Endothelial cell of umbilical vein (primary cell): ENCODE measurements around the gene TMPRSS5. TPM values are rescaled to one million over a fixed set of nuclear protein-coding genes. Genes with fewer than 3 reads are reported as not detected.

Source experiments
- BruUV-seq: library from RNA; stranded (reverse); fragments of 400-500 nt; replicated peaks from 2 replicates; lab custom pipeline; 2021; lab: Mats Ljungman, UMichigan
- CTCF ChIA-PET: fragments of 300-600, 350-600 bp; sonication (Branson Sonifier 250); formaldehyde crosslinking; loops from one replicate; lab custom pipeline; 2021; ENCODE audit warnings: antibody characterized with exemption, inconsistent platforms; lab: Charles Lee
- POLR2A ChIA-PET: fragments of 300-600, 350-600 bp; sonication (Branson Sonifier 250); formaldehyde crosslinking; loops from one replicate; lab custom pipeline; 2021; ENCODE audit warnings: antibody characterized with exemption, inconsistent platforms; lab: Charles Lee
- DNase-seq: peaks from one replicate; pipeline ENCODE4 v3.0.0-alpha.2; 2011; ENCODE audit warnings: low read depth, low spot score
- FAIRE-seq: peaks from 2 replicates; lab custom pipeline; 2011; peaks lifted over from hg19 to GRCh38; lab: Jason Lieb, UNC
- H2AFZ ChIP-seq: 2 replicates; pipeline ENCODE4 v1.6.0; 2012; ENCODE audit warnings: low read depth, low read length, control low read depth, inconsistent platforms
- H3K27ac ChIP-seq: 2 replicates; pipeline ENCODE4 v1.5.1; 2011; ENCODE audit warnings: low read depth, mild to moderate bottlenecking, control low read depth, low read length, moderate library complexity; ENCODE audit not compliant: insufficient read depth
- H3K27me3 ChIP-seq, 2 experiments: 2 replicates each; pipeline versions ENCODE4 v1.6.0 to v1.6.1; 2011; ENCODE audit warnings: low read length in 2 of 2, mixed read lengths in 1 of 2; ENCODE audit not compliant: control insufficient read depth in 2 of 2, insufficient read depth in 2 of 2
- H3K36me3 ChIP-seq, 2 experiments: 2 replicates in 1 of 2; 3 replicates in 1 of 2; pipeline ENCODE4 v1.5.1; 2011; ENCODE audit warnings: low read length in 2 of 2, mild to moderate bottlenecking in 1 of 2, moderate library complexity in 1 of 2; ENCODE audit not compliant: control insufficient read depth in 2 of 2, insufficient read depth in 2 of 2; ENCODE audit errors: extremely low read depth in 1 of 2
- H3K4me1 ChIP-seq: 3 replicates; pipeline ENCODE4 v1.5.1; 2011; ENCODE audit warnings: mild to moderate bottlenecking, low read length; ENCODE audit not compliant: control insufficient read depth, insufficient read depth; ENCODE audit errors: extremely low read depth
- H3K4me2 ChIP-seq: 2 replicates; pipeline ENCODE4 v1.6.1; 2011; ENCODE audit warnings: low read length, control low read depth, mixed read lengths; ENCODE audit not compliant: insufficient read depth
- H3K4me3 ChIP-seq, 3 experiments: fragments of 200-600 bp in 1 of 3; sonication (generic), shearing (Covaris generic) in 1 of 3; replicated peaks in 1 of 3; 2 replicates each; pipeline ENCODE4 v1.5.1; 2011 to 2016; ENCODE audit warnings: control low read depth in 3 of 3, low read length in 3 of 3, mild to moderate bottlenecking in 2 of 3, inconsistent platforms in 1 of 3, low read depth in 1 of 3, moderate library complexity in 1 of 3; ENCODE audit not compliant: insufficient read depth in 1 of 3
- H3K79me2 ChIP-seq: 2 replicates; pipeline ENCODE4 v1.6.0; 2012; ENCODE audit warnings: low read length, inconsistent platforms; ENCODE audit not compliant: control insufficient read depth, insufficient read depth
- H3K9ac ChIP-seq: replicated peaks from 2 replicates; pipeline ENCODE3; 2011; ENCODE audit warnings: low read length, control low read depth; ENCODE audit not compliant: insufficient read depth; ENCODE audit errors: extremely low read depth
- H3K9me1 ChIP-seq: replicated peaks from 3 replicates; pipeline ENCODE4 v1.6.0; 2011; ENCODE audit warnings: mild to moderate bottlenecking, low read length; ENCODE audit not compliant: control insufficient read depth, insufficient read depth; ENCODE audit errors: extremely low read depth
- H3K9me3 ChIP-seq: replicated peaks from 2 replicates; pipeline ENCODE4 v1.5.1; 2012; ENCODE audit warnings: low read length, inconsistent platforms; ENCODE audit not compliant: control insufficient read depth, insufficient read depth
- H4K20me1 ChIP-seq: replicated peaks from 2 replicates; pipeline ENCODE3; 2011; ENCODE audit warnings: mild to moderate bottlenecking, low read length; ENCODE audit not compliant: control insufficient read depth, insufficient read depth; ENCODE audit errors: extremely low read depth
- CTCF ChIP-seq, 2 donors: IDR thresholded peaks; 1 replicate in 1 of 2; 2 replicates in 1 of 2; pipeline ENCODE4 v1.5.1; 2011; ENCODE audit warnings: low read length in 2 of 2, mild to moderate bottlenecking in 2 of 2, moderate library complexity in 2 of 2, control low read depth in 1 of 2, inconsistent platforms in 1 of 2, low read depth in 1 of 2; ENCODE audit not compliant: insufficient read depth in 1 of 2; ENCODE audit errors: extremely low read depth in 1 of 2
- EZH2 ChIP-seq: IDR thresholded peaks from 2 replicates; pipeline ENCODE4 v1.6.1; 2012; ENCODE audit warnings: borderline replicate concordance, low read depth, mild to moderate bottlenecking, moderate library complexity, low read length, inconsistent platforms; ENCODE audit not compliant: severe bottlenecking
- FOS ChIP-seq: IDR thresholded peaks from 2 replicates; pipeline ENCODE4 v1.6.1; 2011; ENCODE audit warnings: mild to moderate bottlenecking, low read length, moderate library complexity, borderline replicate concordance; ENCODE audit not compliant: insufficient read depth
- GATA2 ChIP-seq: IDR thresholded peaks from 2 replicates; pipeline ENCODE4 v1.7.0; 2011; ENCODE audit warnings: low read depth, mild to moderate bottlenecking, moderate library complexity, mixed read lengths, low read length; ENCODE audit not compliant: insufficient read length, insufficient read depth
- JUN ChIP-seq: IDR thresholded peaks from 2 replicates; pipeline ENCODE4 v1.6.1; 2011; ENCODE audit warnings: borderline replicate concordance, low read depth; ENCODE audit not compliant: insufficient read length, insufficient read depth
- MAX ChIP-seq: IDR thresholded peaks from 2 replicates; pipeline ENCODE4 v1.6.1; 2011; ENCODE audit not compliant: insufficient read depth, insufficient read length
- MYC ChIP-seq: IDR thresholded peaks from one replicate; pipeline ENCODE4 v1.6.1; 2011; ENCODE audit warnings: mild to moderate bottlenecking, low read depth, low read length
- POLR2A ChIP-seq: IDR thresholded peaks from 2 replicates; pipeline ENCODE4 v1.6.1; 2012; ENCODE audit warnings: low read depth, mild to moderate bottlenecking, control low read depth, low read length
- POLR2AphosphoS5 ChIP-seq: IDR thresholded peaks from 2 replicates; pipeline ENCODE4 v1.6.1; 2012; ENCODE audit warnings: low read depth, mild to moderate bottlenecking, control low read depth, low read length, moderate library complexity; ENCODE audit not compliant: insufficient read depth
- dilution Hi-C: fragments of 300-500 bp; cut with MboI; formaldehyde crosslinking; loops from one replicate; pipeline ENCODE4 v1.15.0; 2019; ENCODE audit warnings: low sequenced_read_pairs; ENCODE audit not compliant: extremely low pct_ligation_motif_present
- intact Hi-C: fragments of 100-400 bp; cut with micrococcal nuclease; formaldehyde crosslinking; loops from one replicate; pipeline ENCODE4 v1.10.0; 2022
- polyA plus RNA-seq, 4 experiments: library from polyadenylated mRNA; depleted of rRNA in 3 of 4; stranded (reverse) in 3 of 4; unstranded in 1 of 4; fragments of >200 nt; gene quantifications; 2 replicates each; pipeline versions ENCODE4 v1.2.1 to v1.2.3, GENCODE V29; 2011 to 2012; ENCODE audit warnings: missing spikeins in 1 of 4
- total RNA-seq: library from RNA; stranded (reverse); gene quantifications from 2 replicates; pipeline ENCODE4 v1.2.3, GENCODE V29; 2021

The TMPRSS5 gene
- total and polyA plus RNA-seq, 2 donors (not counting 3 experiments of a cell fraction or from before 2014, with no cell fraction given) = 0.40 to 0.64 TPM

GRCh38 chr11:113677685-113678084, 28.4 kb downstream of the TMPRSS5 start:
- Histone ChIP-seq H3K27ac (no peak overlapping the region), H3K36me3 (no peaks in the 10 kb centered on the region), H3K9ac (no peak overlapping the region), H4K20me1 (no peaks in the 10 kb centered on the region), H3K79me2 (no peaks in the 10 kb centered on the region), H3K9me1 (no peaks in the 10 kb centered on the region), H2AFZ (no peak overlapping the region), H3K4me3 (no peak overlapping the region), H3K4me1 (no peaks in the 10 kb centered on the region), H3K4me2 (no peak overlapping the region), H3K27me3 (no peaks in the 10 kb centered on the region), H3K9me3 (no peaks in the 10 kb centered on the region)
- no peak for FAIRE-seq
- dilution Hi-C loops (no loop called here), intact Hi-C loops (no loop called here)
- TF ChIP-seq EZH2 = no peak
- TF ChIP-seq POLR2AphosphoS5 = no peak
- no peak for TF ChIP-seq FOS
- TF ChIP-seq JUN = no peak
- TF ChIP-seq MAX = no peak
- no peak for TF ChIP-seq CTCF (IDR thresholded peaks at IDR 0.05; ENCODE audit: extremely low read depth in 1 of 2, insufficient read depth in 1 of 2, low read depth in 1 of 2, low read length in 2 of 2)
- BruUV-seq = no TSS peak
- POLR2A ChIA-PET = no interaction called here
- CTCF ChIA-PET = no interaction called here
- DNase-seq = no peak

GRCh38 chr11:113675565-113675964, 30.5 kb downstream of the TMPRSS5 start:
- CTCF ChIA-PET = no interaction called here
- H3K4me3 ChIP-seq = no peak overlapping the region

More at GRCh38 chr11:113675565-113675964, 30.5 kb downstream of the TMPRSS5 start:
- DNase-seq (no peak), FAIRE-seq (no peak)
- intact Hi-C loops (no loop called here), dilution Hi-C loops (no loop called here)
- no peak overlapping the region for H3K4me2 ChIP-seq
- H3K36me3 ChIP-seq = no peaks in the 10 kb centered on the region
- H3K4me1 ChIP-seq = no peaks in the 10 kb centered on the region
- no peak overlapping the region for H3K27ac ChIP-seq
- H4K20me1 ChIP-seq = no peaks in the 10 kb centered on the region
- H3K9ac ChIP-seq = no peak overlapping the region
- no peak overlapping the region for H2AFZ ChIP-seq
- H3K9me1 ChIP-seq = no peaks in the 10 kb centered on the region
- TF ChIP-seq CTCF (IDR thresholded peaks at IDR 0.05; ENCODE audit: extremely low read depth in 1 of 2, insufficient read depth in 1 of 2, low read depth in 1 of 2, low read length in 2 of 2) (no peak), JUN (no peak), GATA2 (no peak), POLR2A (no peak), FOS (no peak), MYC (no peak), MAX (no peak), EZH2 (no peak), POLR2AphosphoS5 (no peak)
- no peaks in the 10 kb centered on the region for H3K9me3 ChIP-seq
- H3K27me3 ChIP-seq = no peaks in the 10 kb centered on the region
- BruUV-seq = no TSS peak
- POLR2A ChIA-PET = no interaction called here
- H3K79me2 ChIP-seq = no peaks in the 10 kb centered on the region
